HepG2 (cell line): ENCODE data around the gene ALDH2. TPM values are rescaled to one million over a fixed set of nuclear protein-coding genes. Genes with fewer than 3 reads are reported as not detected.

Experiments used
- CC2D1A ChIP-seq: sonication (generic); formaldehyde crosslinking; IDR thresholded peaks from 2 replicates; pipeline ENCODE4 v1.8.1; 2023; ENCODE audit warnings: mild to moderate bottlenecking, missing genetic modification reagents
- GABPB1 ChIP-seq: IDR thresholded peaks from 2 replicates; pipeline ENCODE4 v1.6.1; 2016; ENCODE audit warnings: mild to moderate bottlenecking, missing genetic modification reagents, moderate library complexity, missing compliant biosample characterization
- IKZF1 ChIP-seq: fragments of 450-650 bp; IDR thresholded peaks from 2 replicates; pipeline ENCODE4 v1.7.1; 2016
- PCBP2 ChIP-seq: fragments of 200-400 bp; formaldehyde crosslinking; optimal IDR thresholded peaks from 2 replicates; pipeline ENCODE3; 2018; ENCODE audit warnings: low read length, low read depth; ENCODE audit not compliant: poor library complexity, severe bottlenecking
- RORA ChIP-seq: sonication (generic); formaldehyde crosslinking; IDR thresholded peaks from 2 replicates; pipeline ENCODE4 v1.5.0; 2020; ENCODE audit warnings: mild to moderate bottlenecking, missing genetic modification reagents, moderate library complexity
- ZNF431 ChIP-seq: sonication (generic); formaldehyde crosslinking; IDR thresholded peaks from 2 replicates; pipeline ENCODE4 v1.9.0; 2022; ENCODE audit warnings: missing genetic modification reagents, low read depth, mild to moderate bottlenecking, borderline replicate concordance
- polyA plus RNA-seq, 8 experiments: library from polyadenylated mRNA; depleted of rRNA in 3 of 8; stranded (reverse) in 7 of 8; unstranded in 1 of 8; fragments of >200 nt; fragmentation: Illumina TruSeq in 4 of 8; extraction: Trizol in 4 of 8; gene quantifications; 2 replicates each; pipeline versions ENCODE4 v1.2.1 to v1.2.3, GENCODE V29; 2011 to 2016; ENCODE audit warnings: low read depth in 4 of 8, missing spikeins in 1 of 8, mixed read lengths in 1 of 8; ENCODE audit not compliant: insufficient read depth in 1 of 8
- total RNA-seq, 5 experiments: library from RNA; depleted of rRNA; stranded (reverse); fragments of >200 nt; fragmentation: Illumina TruSeq; extraction: Trizol; gene quantifications; 2 replicates each; pipeline ENCODE4 v1.2.3, GENCODE V29; 2016; ENCODE audit warnings: low read depth in 1 of 5
- TF ChIP-seq, protein P1 (sequence below), 2 experiments: sonication (generic) in 1 of 2; formaldehyde crosslinking in 1 of 2; IDR thresholded peaks; 2 replicates each; pipeline versions ENCODE4 v1.4.0 to v1.6.1; 2016 to 2020; ENCODE audit warnings: borderline replicate concordance in 1 of 2, low read depth in 1 of 2, mild to moderate bottlenecking in 1 of 2, missing genetic modification reagents in 1 of 2
- TF ChIP-seq, protein P2 (sequence below): sonication (generic); formaldehyde crosslinking; IDR thresholded peaks from 2 replicates; pipeline ENCODE4 v1.4.0; 2020; ENCODE audit warnings: mild to moderate bottlenecking, missing genetic modification reagents
- TF ChIP-seq, protein P3 (sequence below): sonication (generic); formaldehyde crosslinking; IDR thresholded peaks from 2 replicates; pipeline ENCODE4 v1.4.0; 2020; ENCODE audit warnings: missing genetic modification reagents, borderline replicate concordance
- TF ChIP-seq, protein P4 (sequence below): IDR thresholded peaks from 2 replicates; pipeline ENCODE4 v1.6.1; 2016
- TF ChIP-seq, protein P5 (sequence below): IDR thresholded peaks from 2 replicates; pipeline ENCODE4 v1.6.1; 2016; ENCODE audit warnings: control low read depth
- TF ChIP-seq, protein P6 (sequence below): sonication (generic); formaldehyde crosslinking; IDR thresholded peaks from 2 replicates; pipeline ENCODE4 v1.5.0; 2020; ENCODE audit warnings: mild to moderate bottlenecking, missing genetic modification reagents

ALDH2 gene
- total and polyA plus RNA-seq, 2 of the 13 experiments (the other 11 are each of a cell fraction or from before 2014, with no cell fraction given) = 78.8 to 103 TPM

DNA sequence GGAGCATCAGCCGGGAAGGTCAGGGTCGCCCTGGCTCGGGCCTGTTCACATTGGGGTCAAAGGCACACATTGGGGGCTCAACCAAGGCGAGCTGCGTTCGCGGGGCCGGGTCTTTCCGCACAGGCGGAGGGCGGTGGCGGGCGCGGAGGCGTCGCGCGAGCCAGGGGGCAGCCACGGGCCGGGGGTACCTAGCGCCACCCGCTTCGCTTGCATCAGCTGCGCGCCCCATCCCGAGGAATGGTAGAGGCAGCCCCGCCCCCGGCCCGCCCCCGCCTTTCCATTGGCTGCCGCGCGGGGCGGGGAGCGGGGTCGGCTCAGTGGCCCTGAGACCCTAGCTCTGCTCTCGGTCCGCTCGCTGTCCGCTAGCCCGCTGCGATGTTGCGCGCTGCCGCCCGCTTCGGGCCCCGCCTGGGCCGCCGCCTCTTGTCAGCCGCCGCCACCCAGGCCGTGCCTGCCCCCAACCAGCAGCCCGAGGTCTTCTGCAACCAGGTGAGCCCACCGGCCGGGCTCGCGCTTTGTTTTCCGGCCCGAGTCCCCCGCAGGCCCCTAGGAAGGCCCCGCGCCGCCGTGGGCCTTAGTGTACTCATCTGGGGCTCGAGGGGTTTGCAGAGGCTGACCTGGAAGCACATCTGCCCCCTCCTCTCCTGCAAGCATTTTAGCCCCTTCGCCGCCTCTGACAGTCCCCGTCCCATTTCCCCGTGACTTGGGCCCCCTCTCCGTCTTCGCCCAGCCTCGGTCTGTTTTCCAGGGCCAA is at the start of gene ALDH2 (continued):
- no peak for TF ChIP-seq CC2D1A
- TF ChIP-seq, protein P1, sequence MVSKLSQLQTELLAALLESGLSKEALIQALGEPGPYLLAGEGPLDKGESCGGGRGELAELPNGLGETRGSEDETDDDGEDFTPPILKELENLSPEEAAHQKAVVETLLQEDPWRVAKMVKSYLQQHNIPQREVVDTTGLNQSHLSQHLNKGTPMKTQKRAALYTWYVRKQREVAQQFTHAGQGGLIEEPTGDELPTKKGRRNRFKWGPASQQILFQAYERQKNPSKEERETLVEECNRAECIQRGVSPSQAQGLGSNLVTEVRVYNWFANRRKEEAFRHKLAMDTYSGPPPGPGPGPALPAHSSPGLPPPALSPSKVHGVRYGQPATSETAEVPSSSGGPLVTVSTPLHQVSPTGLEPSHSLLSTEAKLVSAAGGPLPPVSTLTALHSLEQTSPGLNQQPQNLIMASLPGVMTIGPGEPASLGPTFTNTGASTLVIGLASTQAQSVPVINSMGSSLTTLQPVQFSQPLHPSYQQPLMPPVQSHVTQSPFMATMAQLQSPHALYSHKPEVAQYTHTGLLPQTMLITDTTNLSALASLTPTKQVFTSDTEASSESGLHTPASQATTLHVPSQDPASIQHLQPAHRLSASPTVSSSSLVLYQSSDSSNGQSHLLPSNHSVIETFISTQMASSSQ (IDR thresholded peaks at IDR 0.05; ENCODE audit: low read depth) = no peak
- TF ChIP-seq, protein P1 (CRISPR knock-in tag; IDR thresholded peaks at IDR 0.05; ENCODE audit: borderline replicate concordance) = peak; percentile 45; the same call in 1 of the 2 replicates
- TF ChIP-seq, protein P2, sequence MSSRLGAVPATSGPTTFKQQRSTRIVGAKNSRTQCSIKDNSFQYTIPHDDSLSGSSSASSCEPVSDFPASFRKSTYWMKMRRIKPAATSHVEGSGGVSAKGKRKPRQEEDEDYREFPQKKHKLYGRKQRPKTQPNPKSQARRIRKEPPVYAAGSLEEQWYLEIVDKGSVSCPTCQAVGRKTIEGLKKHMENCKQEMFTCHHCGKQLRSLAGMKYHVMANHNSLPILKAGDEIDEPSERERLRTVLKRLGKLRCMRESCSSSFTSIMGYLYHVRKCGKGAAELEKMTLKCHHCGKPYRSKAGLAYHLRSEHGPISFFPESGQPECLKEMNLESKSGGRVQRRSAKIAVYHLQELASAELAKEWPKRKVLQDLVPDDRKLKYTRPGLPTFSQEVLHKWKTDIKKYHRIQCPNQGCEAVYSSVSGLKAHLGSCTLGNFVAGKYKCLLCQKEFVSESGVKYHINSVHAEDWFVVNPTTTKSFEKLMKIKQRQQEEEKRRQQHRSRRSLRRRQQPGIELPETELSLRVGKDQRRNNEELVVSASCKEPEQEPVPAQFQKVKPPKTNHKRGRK (CRISPR knock-in tag) = no peak
- TF ChIP-seq, protein P3, sequence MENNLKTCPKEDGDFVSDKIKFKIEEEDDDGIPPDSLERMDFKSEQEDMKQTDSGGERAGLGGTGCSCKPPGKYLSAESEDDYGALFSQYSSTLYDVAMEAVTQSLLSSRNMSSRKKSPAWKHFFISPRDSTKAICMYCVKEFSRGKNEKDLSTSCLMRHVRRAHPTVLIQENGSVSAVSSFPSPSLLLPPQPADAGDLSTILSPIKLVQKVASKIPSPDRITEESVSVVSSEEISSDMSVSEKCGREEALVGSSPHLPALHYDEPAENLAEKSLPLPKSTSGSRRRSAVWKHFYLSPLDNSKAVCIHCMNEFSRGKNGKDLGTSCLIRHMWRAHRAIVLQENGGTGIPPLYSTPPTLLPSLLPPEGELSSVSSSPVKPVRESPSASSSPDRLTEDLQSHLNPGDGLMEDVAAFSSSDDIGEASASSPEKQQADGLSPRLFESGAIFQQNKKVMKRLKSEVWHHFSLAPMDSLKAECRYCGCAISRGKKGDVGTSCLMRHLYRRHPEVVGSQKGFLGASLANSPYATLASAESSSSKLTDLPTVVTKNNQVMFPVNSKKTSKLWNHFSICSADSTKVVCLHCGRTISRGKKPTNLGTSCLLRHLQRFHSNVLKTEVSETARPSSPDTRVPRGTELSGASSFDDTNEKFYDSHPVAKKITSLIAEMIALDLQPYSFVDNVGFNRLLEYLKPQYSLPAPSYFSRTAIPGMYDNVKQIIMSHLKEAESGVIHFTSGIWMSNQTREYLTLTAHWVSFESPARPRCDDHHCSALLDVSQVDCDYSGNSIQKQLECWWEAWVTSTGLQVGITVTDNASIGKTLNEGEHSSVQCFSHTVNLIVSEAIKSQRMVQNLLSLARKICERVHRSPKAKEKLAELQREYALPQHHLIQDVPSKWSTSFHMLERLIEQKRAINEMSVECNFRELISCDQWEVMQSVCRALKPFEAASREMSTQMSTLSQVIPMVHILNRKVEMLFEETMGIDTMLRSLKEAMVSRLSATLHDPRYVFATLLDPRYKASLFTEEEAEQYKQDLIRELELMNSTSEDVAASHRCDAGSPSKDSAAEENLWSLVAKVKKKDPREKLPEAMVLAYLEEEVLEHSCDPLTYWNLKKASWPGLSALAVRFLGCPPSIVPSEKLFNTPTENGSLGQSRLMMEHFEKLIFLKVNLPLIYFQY (CRISPR knock-in tag) = peak; percentile 82; the same call in 1 of the 2 replicates
- TF ChIP-seq RORA = no peak
- TF ChIP-seq IKZF1 = no peak
- TF ChIP-seq, protein P4, sequence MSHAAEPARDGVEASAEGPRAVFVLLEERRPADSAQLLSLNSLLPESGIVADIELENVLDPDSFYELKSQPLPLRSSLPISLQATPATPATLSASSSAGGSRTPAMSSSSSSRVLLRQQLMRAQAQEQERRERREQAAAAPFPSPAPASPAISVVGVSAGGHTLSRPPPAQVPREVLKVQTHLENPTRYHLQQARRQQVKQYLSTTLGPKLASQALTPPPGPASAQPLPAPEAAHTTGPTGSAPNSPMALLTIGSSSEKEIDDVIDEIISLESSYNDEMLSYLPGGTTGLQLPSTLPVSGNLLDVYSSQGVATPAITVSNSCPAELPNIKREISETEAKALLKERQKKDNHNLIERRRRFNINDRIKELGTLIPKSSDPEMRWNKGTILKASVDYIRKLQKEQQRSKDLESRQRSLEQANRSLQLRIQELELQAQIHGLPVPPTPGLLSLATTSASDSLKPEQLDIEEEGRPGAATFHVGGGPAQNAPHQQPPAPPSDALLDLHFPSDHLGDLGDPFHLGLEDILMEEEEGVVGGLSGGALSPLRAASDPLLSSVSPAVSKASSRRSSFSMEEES (CRISPR knock-in tag) = no peak
- TF ChIP-seq ZNF431 (CRISPR knock-in tag) = 0 out of 2 replicates have a peak, but pooled peaks have one; percentile 20
- TF ChIP-seq, protein P5, sequence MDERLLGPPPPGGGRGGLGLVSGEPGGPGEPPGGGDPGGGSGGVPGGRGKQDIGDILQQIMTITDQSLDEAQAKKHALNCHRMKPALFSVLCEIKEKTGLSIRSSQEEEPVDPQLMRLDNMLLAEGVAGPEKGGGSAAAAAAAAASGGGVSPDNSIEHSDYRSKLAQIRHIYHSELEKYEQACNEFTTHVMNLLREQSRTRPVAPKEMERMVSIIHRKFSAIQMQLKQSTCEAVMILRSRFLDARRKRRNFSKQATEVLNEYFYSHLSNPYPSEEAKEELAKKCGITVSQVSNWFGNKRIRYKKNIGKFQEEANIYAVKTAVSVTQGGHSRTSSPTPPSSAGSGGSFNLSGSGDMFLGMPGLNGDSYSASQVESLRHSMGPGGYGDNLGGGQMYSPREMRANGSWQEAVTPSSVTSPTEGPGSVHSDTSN (CRISPR knock-in tag) = no peak
- no peak for TF ChIP-seq PCBP2
- TF ChIP-seq, protein P6, sequence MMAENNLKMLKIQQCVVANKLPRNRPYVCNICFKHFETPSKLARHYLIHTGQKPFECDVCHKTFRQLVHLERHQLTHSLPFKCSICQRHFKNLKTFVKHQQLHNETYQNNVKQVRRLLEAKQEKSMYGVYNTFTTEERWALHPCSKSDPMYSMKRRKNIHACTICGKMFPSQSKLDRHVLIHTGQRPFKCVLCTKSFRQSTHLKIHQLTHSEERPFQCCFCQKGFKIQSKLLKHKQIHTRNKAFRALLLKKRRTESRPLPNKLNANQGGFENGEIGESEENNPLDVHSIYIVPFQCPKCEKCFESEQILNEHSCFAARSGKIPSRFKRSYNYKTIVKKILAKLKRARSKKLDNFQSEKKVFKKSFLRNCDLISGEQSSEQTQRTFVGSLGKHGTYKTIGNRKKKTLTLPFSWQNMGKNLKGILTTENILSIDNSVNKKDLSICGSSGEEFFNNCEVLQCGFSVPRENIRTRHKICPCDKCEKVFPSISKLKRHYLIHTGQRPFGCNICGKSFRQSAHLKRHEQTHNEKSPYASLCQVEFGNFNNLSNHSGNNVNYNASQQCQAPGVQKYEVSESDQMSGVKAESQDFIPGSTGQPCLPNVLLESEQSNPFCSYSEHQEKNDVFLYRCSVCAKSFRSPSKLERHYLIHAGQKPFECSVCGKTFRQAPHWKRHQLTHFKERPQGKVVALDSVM (CRISPR knock-in tag) = peak; percentile 68
- peak; percentile 78 for TF ChIP-seq GABPB1 (CRISPR knock-in tag)
